Measurements from ENCODE around the gene EPS8L1.

The EPS8L1 gene

GRCh38 chr19:55041627-55042343 is 33.9 kb upstream of the EPS8L1 start:
- no peaks in the 10 kb centered on the region for H3K27me3 ChIP-seq (ENCODE audit: control insufficient read depth, low read length)
- no peaks in the 10 kb centered on the region for H3K9me2 ChIP-seq (replicated peaks; ENCODE audit: control insufficient read depth, low read length)
- peaks cover 37% of the 10 kb centered on the region for H3K36me3 ChIP-seq (ENCODE audit: control insufficient read depth, low read length)
- no peak overlapping the region for H3K4me2 ChIP-seq (ENCODE audit: low read length)
- 0 out of 2 replicates have a peak, but pooled peaks cover 6% of the 10 kb centered on the region for H4K20me1 ChIP-seq (ENCODE audit: control insufficient read depth, insufficient read depth, low read depth, low read length)
- no peaks in the 10 kb centered on the region for H3K4me1 ChIP-seq (ENCODE audit: control insufficient read depth, low read length)
- no peaks in the 10 kb centered on the region for H3K9me3 ChIP-seq (ENCODE audit: control insufficient read depth, insufficient read depth, low read length)
- H3F3A ChIP-seq (ENCODE audit: control insufficient read depth, insufficient read depth), result no peaks in the 10 kb centered on the region
- H3K27ac ChIP-seq (ENCODE audit: low read depth, low read length), result no peak overlapping the region
- no peak overlapping the region for H3K4me3 ChIP-seq (ENCODE audit: low read length)
- no peak for TF ChIP-seq CTCF (IDR thresholded peaks at IDR 0.05; ENCODE audit: low read depth, low read length, poor library complexity, severe bottlenecking)
- no peak for TF ChIP-seq EZH2phosphoT487 (IDR thresholded peaks at IDR 0.05; ENCODE audit: borderline replicate concordance, low read length)
- peaks cover 18% of the 10 kb centered on the region for H3K79me2 ChIP-seq (ENCODE audit: control insufficient read depth, low read length)

GRCh38 chr19:55042344-55042678 is 33.4 kb upstream of the EPS8L1 start:
- H3K36me3 ChIP-seq (ENCODE audit: control insufficient read depth, low read length), result peaks cover 43% of the 10 kb centered on the region
- no peak for TF ChIP-seq EZH2phosphoT487 (IDR thresholded peaks at IDR 0.05; ENCODE audit: borderline replicate concordance, low read length)
- TF ChIP-seq CTCF (IDR thresholded peaks at IDR 0.05; ENCODE audit: low read depth, low read length, poor library complexity, severe bottlenecking), result no peak

GRCh38 chr19:55042688-55043087 is 33.0 kb upstream of the EPS8L1 start:
- Histone ChIP-seq H3K36me3 (ENCODE audit: control insufficient read depth, low read length) (peaks cover 46% of the 10 kb centered on the region), H3K27me3 (ENCODE audit: control insufficient read depth, low read length) (no peaks in the 10 kb centered on the region), H3K4me3 (ENCODE audit: low read length) (no peak overlapping the region), H3K4me1 (ENCODE audit: control insufficient read depth, low read length) (no peaks in the 10 kb centered on the region), H4K20me1 (ENCODE audit: control insufficient read depth, insufficient read depth, low read depth, low read length) (0 out of 2 replicates have a peak, but pooled peaks cover 6% of the 10 kb centered on the region), H3K27ac (ENCODE audit: low read depth, low read length) (no peak overlapping the region), H3K79me2 (ENCODE audit: control insufficient read depth, low read length) (peaks cover 18% of the 10 kb centered on the region), H3F3A (ENCODE audit: control insufficient read depth, insufficient read depth) (no peaks in the 10 kb centered on the region), H3K9me2 (replicated peaks; ENCODE audit: control insufficient read depth, low read length) (no peaks in the 10 kb centered on the region), H3K9me3 (ENCODE audit: control insufficient read depth, insufficient read depth, low read length) (no peaks in the 10 kb centered on the region), H3K4me2 (ENCODE audit: low read length) (no peak overlapping the region)
- TF ChIP-seq CTCF (IDR thresholded peaks at IDR 0.05; ENCODE audit: low read depth, low read length, poor library complexity, severe bottlenecking) (no peak), EZH2phosphoT487 (IDR thresholded peaks at IDR 0.05; ENCODE audit: borderline replicate concordance, low read length) (no peak)

More at GRCh38 chr19:55042344-55042678, 33.4 kb upstream of the EPS8L1 start:
- Histone ChIP-seq H3K9me2 (replicated peaks; ENCODE audit: control insufficient read depth, low read length) (no peaks in the 10 kb centered on the region), H3K27ac (ENCODE audit: low read depth, low read length) (no peak overlapping the region), H3K9me3 (ENCODE audit: control insufficient read depth, insufficient read depth, low read length) (no peaks in the 10 kb centered on the region), H3F3A (ENCODE audit: control insufficient read depth, insufficient read depth) (no peaks in the 10 kb centered on the region), H3K4me1 (ENCODE audit: control insufficient read depth, low read length) (no peaks in the 10 kb centered on the region), H3K4me3 (ENCODE audit: low read length) (no peak overlapping the region), H3K79me2 (ENCODE audit: control insufficient read depth, low read length) (peaks cover 18% of the 10 kb centered on the region), H3K4me2 (ENCODE audit: low read length) (no peak overlapping the region), H4K20me1 (ENCODE audit: control insufficient read depth, insufficient read depth, low read depth, low read length) (0 out of 2 replicates have a peak, but pooled peaks cover 6% of the 10 kb centered on the region), H3K27me3 (ENCODE audit: control insufficient read depth, low read length) (no peaks in the 10 kb centered on the region)
